ELF-1 (cell line): Measurements from ENCODE around the gene POU6F2.
A peak's percentile ranks its signal among the peaks of the same experiment; 100 is the strongest.
"Not testable (repeated sequence)": the region's sequence is repeated elsewhere in the genome, so short reads cannot be mapped to it uniquely, and the experiment has no call there.

ENCODE experiments used
- DNase-seq: peaks from one replicate; pipeline ENCODE4 v3.0.0-alpha.2; 2016; ENCODE audit warnings: low read depth, low spot score

POU6F2 gene

DNA sequence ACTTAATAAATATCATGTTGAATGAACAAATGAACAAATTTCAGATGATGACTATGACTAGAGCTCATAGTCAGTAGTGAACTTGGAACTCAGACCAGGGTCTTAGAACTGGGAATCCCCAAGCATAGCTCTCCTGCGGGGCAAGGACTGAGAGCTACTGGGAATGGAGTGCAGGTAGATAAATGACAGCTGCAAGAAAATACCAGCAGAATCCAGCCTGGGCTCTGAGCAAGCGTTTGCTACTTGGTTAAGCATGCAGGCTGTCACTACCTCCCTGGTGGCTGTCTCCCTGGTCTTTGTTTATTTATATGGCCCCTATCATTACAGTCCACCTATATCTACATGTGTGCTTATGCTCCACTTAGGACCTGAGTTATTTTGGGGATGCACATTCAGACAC is 208.4 kb downstream of the POU6F2 start:
- peak; percentile 3 for DNase-seq

DNA sequence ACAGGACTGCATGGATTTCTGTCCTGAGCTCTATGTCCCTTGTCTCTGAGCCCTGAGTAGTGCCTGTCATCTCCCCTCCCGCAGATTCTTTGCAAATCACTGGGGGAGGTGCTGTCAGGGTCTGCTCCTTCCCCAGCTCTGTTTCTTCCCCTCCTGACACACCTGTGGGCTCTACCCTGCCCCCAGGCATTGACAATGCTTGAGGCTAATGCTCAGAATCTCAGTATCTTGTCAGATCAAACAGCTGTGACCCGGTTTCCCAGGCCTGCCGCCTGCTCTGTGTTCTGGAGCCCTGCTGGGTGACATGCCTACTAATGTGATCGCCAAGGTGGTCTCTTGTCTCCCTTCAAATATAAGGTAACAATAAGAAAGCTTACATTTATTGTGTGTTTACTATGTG is 209.0 kb downstream of the POU6F2 start:
- DNase-seq: peak; percentile 56

DNA sequence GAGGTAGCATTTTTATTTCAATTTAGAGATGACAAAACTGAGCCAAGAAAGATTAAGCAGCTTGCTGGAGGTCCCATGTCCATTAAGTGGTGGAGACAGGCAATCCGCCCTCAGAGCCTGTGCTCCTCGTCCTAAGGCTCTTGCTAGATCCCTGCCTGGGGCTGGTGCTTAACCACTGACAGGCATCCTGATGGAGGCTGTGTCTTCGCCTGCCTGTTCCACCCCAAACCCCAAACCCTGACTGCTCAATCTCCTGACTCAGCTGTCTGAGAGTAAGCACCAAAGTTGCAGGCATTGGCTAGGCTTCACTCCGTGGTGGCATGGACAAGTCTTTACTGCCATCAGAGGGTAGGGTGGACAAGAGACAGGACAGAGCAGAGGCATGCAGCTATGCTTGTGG is 209.4 kb downstream of the POU6F2 start:
- peak; percentile 44 for DNase-seq

DNA sequence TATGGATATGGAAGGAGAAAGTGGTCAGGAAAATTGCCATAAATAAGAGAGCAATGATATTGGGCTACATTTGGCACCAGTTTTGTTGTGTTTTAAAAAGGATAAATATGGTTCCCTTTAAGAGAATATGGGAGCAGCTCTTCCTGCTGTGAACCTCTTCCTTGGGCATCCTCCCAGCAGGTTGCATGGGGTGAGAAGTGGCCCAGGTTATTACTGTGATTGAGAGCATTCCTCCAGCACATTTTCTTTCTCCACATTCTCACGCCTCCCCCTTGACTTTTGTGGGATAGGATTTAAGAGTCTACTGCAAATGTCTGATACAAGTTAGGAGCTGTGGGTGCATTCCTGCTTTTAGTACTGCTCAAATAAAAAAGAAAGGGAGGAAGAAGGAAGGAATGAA is 214.8 kb downstream of the POU6F2 start:
- DNase-seq: no peak

DNA sequence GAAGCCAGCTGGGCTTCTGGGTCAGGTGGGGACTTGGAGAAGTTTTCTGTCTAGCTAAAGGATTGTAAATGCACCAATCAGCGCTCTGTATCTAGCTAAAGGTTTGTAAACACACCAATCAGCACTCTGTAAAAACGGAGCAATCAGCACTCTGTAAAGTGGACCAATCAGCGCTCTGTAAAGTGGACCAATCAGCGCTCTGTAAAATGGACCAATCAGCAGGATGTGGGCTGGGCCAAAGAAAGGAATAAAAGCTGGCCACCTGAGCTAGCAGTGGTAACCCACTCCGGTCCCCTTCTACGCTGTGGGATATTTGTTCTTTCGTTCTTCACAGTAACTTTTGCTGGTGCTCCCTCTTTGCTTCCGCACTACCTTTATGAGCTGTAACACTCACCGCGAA is 216.7 kb downstream of the POU6F2 start:
- not testable (repeated sequence) for DNase-seq

DNA sequence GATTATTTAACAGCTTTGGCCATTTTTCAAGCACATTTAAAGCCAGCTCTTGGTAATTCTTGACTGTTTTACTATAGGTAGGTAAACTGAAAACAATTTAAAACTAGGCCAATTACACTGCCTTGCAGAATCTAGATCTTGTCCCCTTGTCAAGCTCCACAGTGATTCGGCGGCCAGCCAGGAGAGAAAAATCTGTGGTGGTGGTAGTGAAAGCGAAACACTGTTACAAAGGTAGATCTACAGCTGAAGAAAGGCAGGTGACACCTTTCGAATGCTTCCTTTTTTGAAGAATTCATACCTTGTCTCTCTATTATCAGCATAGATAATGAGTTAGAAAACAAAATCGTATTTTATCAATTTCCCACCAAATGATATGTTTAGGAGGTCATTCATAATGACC is 218.3 kb downstream of the POU6F2 start:
- DNase-seq: no peak

DNA sequence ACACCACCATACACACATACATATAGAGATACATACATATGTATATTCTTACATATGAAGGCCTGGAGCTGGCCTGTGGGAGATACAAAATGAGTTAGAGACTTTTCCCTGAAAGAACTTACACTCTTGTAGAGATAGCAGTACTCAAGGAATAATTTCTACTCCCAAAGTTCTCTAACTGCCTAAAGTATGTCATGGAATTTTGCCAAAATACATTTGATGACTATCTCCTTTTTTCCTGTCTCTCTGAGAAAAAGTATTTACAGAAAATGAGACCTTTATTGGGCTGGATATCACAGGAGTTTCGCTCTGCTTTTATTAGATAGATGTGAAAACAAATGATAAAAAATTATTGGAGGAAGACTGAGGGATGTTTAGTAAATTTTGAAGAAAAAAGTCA is 220.1 kb downstream of the POU6F2 start:
- DNase-seq: no peak

DNA sequence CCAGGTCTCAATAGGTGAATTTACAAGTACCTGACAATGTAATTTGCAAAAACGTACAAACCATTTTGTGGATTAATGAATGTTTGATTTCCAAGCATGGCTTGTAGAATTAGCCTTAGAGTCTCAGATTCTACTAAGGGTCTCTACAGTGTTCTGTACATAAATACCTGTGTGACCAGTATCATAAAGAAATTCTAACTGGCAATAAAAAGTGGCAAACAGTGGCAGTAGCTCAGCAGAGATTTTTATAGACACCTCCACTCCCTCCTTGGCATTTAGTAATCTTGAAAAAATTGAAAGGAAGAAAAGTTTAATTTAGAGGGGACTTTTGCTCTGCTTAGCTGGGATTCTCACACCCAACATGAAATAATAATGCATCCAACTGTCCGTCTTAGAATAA is 220.8 kb downstream of the POU6F2 start:
- no peak for DNase-seq

DNA sequence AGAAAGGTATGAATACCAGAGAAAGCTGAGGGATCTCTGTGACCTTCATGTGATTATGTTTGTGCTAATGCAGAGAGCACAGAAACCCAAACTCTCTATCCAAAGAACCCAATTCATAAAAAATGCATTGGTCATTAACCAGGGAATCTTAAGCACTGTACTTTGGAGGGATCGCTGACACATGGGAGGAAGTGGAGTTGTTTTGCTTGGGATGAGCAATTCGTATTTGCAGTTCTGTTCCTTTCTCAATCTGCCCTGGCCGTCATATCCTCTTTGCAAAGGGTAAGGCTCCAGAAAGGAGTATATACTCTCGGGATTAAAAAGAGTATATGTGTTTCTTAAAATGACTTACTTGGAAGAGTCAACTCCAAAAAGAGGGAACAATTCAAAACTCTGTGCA is 221.3 kb downstream of the POU6F2 start:
- DNase-seq: no peak

DNA sequence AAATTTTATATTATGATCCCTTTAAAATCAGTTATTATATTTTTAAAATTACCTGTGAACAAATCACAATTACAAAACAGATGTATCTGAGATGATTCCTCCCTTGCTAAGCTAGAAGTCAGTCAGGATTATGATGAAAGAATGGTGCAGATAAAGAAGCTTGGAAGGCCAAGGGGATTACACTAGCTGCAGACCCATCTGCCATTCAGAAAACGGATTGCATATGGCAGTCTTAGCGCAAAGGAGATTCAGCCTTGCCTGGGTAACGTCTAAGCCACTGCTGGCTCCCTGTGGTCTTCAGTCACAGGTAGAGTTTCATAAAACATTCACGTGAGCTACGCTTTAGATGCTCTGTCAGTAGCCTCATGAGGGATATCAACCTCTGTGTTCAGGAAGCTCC is 222.2 kb downstream of the POU6F2 start:
- DNase-seq: no peak

DNA sequence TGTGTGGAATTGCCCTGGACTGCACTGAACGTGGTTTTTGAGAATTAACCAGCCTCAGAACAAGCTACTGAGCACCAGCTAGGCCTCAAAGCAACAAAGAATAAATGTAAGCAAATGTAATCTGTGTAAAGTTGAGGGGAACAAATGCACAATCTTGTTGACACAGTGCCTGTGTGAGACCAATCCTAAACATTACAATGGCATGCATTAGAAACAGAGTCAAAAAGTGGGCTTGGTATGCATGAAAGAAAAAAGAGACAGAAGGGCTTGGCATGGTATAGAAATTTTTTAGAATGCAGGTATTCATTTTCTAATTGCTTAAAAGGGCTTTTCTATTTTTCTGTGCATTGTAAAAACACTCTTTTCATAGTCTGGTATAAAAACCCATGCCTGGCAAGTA is 224.3 kb downstream of the POU6F2 start:
- DNase-seq: no peak

DNA sequence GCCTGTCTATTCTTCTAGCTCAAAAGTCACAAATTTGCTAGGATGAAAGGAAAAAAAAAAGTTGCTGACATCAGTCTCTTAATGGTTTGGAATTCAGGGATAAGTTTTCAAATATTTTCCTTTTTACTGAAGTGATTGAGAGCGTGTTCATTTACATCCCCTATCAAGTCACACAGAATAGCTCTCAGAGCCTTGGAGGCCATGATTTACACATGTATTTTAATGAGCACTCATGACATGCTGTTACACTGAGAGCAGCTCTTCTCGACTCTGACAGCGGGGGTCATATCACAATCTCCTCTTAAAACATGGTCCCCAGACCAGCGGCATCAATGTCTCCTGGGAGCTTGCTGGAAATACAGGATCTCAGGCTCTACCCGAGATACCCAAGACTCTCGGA is 232.7 kb downstream of the POU6F2 start:
- DNase-seq: no peak

DNA sequence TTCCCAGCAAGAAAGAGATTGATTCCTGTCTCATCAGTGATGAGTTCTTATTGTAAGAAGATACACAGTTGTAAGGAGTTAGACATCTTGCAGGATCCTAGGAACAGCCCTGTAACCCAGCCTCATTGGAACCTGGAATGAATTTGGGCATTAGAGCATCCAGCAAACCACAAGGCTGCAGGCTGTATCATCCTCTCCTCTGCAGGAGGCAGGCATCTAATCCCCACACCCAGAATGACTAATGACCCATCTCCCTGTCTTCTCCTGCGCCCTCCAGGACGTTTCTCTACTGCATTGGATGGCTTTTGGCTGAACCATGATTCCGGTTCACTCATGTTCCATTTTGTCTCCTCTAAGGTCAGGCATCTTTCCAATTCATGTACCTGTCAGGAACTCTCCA is 233.9 kb downstream of the POU6F2 start:
- no peak for DNase-seq

DNA sequence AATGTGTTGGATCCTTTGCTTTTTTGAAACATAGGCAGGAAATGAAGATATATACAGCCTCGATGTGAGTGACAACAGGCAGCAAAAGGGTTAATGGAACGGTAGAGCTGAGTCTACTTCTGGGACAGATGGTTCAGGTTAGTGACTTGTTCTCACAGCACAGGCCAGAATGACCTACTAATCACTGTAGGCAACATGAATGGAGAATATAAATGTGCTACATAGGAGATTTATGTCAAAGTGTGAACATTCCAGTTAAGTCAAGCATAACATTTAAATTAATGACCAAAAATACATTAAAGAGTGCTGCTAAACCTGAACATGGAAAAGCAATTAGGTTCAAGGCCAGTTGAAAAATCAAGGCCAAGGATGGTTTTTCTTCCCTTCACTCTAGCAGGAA is 235.2 kb downstream of the POU6F2 start:
- no peak for DNase-seq

DNA sequence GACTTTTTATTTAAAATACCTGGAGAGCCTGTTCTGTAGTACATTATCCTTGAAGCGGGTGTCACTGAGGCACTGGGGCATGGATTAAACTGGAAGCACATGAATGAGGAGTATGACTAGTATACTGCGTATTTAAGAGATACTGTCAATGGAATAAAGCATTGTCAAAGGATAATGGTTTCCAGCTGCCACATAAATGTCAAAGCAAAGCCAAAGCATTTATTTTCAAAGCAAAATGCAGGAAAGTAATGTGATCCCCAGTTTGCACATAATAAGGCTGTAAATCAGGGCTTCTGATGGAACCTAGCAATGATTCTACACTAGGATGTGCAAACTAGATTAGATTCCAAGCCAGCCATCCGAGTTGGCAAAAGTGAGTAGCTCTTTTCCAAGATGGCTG is 240.1 kb downstream of the POU6F2 start:
- no peak for DNase-seq

DNA sequence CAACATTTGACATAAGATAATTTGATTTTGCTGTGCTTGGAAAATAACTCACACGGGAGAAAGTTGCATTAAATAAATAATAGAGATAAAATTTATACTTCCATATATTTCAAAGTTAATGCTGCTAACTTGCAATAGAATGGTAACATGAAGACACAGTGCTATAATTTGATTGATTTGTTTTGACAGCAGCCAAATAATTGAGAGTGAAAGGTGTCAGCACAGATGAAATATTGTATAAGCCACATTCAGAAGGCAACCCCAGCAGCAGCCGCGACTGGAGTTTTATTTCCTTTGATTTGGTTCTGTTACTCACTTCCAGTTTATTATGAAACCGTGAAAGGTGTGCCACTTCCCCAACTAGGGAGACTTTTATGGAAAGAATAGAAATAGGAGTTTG is 242.2 kb downstream of the POU6F2 start:
- DNase-seq: no peak

DNA sequence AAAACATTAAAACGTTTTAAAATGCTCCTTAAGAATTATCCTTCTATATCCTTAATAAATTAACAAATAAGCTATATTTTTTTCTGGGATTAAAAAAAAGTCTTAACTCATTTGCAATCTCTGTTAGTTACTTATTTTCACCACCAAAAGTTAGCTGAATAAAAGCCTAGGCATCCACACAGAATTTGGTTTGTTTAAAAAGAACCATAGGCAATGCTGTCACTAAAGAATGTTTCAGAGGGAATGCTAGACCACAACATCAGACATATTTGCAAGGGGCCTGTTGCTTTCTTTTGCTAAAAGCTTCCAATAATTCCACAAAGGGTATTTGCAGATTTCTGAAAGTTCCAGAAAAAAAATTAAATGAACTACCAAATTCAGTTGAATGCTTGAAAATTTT is 244.2 kb downstream of the POU6F2 start:
- DNase-seq: no peak

DNA sequence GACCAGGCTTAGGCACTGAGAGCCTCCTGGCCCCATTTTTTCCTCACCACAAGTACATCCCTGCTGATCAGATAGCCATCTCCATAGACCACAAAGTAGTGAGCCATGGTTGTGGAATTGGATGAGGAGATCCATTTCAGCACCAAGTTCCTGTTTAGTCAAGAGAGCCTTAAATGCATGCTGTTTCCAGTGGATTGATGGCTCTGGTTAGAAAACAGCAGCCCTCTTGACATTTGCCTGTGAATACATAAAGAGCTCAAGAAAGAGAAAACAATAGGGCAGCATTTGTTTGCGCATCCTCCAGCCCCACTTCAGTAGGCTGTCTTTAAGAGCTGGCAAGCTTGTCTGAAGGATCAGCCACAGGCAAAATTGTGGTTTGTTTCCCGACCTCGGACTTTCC is 251.2 kb downstream of the POU6F2 start:
- peak; percentile 56 for DNase-seq

DNA sequence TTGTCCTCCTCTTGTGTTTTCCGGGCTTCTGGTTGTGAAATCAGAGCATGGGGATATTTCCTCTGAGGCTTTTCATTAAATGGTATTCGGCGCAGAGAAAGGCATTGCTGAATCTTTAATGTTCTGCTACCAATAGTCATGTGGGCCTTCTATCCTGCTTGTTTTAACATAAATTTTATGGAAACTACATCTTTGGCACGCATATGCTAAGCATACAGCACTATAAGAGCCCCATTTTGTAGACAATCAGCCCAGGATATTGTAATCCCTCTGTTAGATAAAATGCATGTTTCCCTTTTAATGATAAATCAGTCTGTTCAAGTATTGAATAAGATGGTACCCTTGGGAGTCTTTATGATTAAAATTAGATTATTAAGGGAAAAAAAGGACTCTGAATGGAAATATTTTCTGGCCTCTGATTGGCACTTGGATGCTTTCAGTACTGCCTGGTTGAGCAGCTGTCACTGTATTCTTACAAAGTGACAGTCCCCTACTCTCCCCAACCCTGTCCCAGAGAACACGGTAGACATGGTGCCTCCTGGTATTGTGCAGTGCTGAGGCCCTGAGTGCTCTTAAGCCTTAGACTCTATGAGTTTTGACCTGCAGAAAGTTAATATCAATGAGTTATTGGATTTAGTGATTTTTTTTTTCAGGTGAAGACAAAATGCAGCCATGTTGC is 256.3 kb downstream of the POU6F2 start:
- no peak for DNase-seq

DNA sequence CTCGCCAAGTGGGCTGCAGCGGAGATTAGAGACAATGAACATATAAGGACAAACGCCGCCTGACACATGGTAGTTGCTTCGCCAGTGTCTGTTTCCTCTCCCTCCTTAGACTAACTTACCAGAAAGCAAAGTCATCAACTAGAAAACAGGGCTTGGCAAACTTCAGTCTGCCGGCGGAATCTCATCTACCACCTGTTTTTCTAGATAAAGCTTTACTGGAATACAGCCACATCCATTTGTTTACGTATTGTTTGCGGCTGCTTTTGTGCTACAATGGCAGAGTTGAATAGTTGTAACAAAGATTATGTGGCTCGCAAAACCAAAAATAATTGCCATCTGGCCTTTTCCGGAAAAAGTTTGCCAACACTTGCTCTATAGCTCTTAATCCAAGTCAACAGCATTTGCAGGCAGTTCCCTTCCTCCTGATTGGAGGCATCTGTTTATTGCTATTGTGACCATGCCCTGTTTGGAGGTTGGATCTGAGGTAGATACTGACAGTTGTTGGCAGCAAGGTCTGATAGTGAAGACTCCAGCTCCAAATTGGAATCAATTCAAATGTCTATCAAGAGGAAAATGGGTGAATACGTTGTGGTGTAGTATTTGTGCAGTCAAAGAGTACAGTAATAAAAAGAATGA is 260.6 kb downstream of the POU6F2 start:
- no peak for DNase-seq

DNA sequence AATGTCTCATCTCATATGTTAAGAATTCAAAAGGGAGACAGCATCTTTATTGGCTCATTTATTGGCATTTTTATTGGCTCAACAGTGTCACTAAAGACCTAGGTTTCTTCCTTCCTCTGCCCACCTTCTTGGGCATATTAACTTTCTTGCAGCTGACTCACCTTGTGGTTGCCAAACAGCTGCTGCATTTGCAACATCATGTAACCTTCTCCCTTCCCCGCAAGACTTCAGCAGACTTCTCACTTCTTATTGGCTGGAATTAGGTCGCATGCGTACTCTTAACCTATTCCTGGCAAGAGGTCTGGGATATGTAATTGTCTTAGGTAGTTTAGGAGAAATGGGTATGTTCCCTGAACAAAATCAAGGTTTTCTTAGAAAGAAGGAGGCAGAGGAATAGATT is 263.2 kb downstream of the POU6F2 start:
- no peak for DNase-seq

DNA sequence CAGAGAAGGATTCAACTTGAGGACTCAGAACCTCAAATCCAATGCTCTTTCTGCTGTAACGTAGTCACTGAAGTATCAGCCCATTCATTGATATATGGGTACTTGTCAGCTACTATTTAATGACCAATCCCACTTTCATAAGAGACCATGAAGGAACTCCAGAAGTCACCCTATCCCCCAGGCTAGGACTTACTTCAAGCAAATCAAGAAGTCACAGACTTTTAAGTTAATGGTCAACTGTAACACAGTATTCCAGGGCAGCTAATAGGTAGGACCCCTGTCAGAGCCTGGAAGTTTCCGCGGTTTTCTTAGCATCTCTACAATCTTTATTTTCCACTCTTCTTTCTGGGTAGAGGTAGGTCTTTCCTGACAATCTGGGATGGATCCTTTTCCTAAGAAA is 269.9 kb downstream of the POU6F2 start:
- DNase-seq: no peak

DNA sequence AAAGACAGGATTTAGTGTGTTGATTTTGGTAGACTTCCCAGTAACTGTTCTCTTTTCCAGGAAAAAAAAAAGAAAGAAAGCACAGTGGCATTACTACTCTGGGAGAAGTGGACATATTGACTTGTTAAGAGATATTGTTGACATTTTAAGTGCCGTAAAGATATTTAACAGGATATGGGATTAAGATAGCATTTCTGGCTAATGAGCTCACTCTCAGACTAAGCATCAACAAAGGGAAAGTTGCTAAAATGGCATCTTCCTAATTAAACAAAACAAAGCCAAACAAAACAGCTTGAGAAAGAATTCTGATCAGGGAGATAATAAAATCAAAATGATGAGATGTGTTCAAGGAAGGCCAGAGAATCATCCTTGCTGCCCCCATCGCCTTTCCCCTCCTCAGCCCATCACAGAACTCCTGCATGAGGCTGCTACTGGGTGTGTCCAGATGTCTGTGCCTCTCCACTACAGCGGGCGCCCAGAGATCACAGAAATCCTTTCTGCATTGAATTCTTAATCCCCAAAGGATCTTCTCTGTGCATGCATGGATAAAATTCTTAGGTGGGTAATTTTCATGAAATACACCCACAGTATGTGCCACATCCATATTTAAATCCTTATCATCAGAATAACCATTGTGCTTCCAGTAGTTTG is 270.5 kb downstream of the POU6F2 start:
- DNase-seq: peak; percentile 30
